Measurements from ENCODE around the gene STPG1.

Gene STPG1

GRCh38 chr1:24438423-24438901, 24.9 kb upstream of the STPG1 start:
- no peak overlapping the region for H3K4ac ChIP-seq (ENCODE audit: low read depth, low read length)
- no peaks in the 10 kb centered on the region for H3K9me3 ChIP-seq (ENCODE audit: insufficient read depth, low read depth, low read length)
- H4K12ac ChIP-seq (ENCODE audit: low read depth, low read length), result no peak overlapping the region
- no peak overlapping the region for H2BK5ac ChIP-seq (ENCODE audit: low read depth, low read length, poor library complexity)
- H3K9ac ChIP-seq (ENCODE audit: low read length), result no peak overlapping the region
- DNase-seq, result no peak
- no peak overlapping the region for H3K18ac ChIP-seq (ENCODE audit: low read length)
- H2AFZ ChIP-seq (ENCODE audit: insufficient read depth, low read length, poor library complexity), result no peak overlapping the region
- no peak overlapping the region for H3K4me3 ChIP-seq (ENCODE audit: low read depth, low read length)
- H3K79me2 ChIP-seq (ENCODE audit: control insufficient read depth, insufficient read depth, low read length, poor library complexity), result no peaks in the 10 kb centered on the region
- no peak overlapping the region for H3K14ac ChIP-seq (ENCODE audit: low read length)
- peaks cover 3 to 7% of the 10 kb centered on the region in 2 experiments for H3K4me1 ChIP-seq (ENCODE audit: control insufficient read depth in 1 of 2, insufficient read depth in 2 of 2, low read length in 2 of 2)
- H4K91ac ChIP-seq (ENCODE audit: low read depth, low read length), result no peak overlapping the region
- no peak overlapping the region for H3K27ac ChIP-seq (ENCODE audit: low read depth, low read length)
- WGBS (ENCODE audit: extremely low coverage, insufficient coverage, insufficient read length), result no CpG with 5 or more reads among the region's 9 CpGs
- no peaks in the 10 kb centered on the region for H3K79me1 ChIP-seq (ENCODE audit: low read length)
- H2BK12ac ChIP-seq (ENCODE audit: low read length), result no peak overlapping the region
- H2BK120ac ChIP-seq (ENCODE audit: insufficient read depth, low read length, poor library complexity), result no peak overlapping the region
- H3K27me3 ChIP-seq (ENCODE audit: insufficient read depth, low read length), result no peaks in the 10 kb centered on the region
- H3K4me2 ChIP-seq (ENCODE audit: low read length), result no peak overlapping the region
- H3K23ac ChIP-seq (ENCODE audit: low read length), result no peak overlapping the region
- no peak overlapping the region for H4K8ac ChIP-seq (ENCODE audit: low read depth, low read length)
- no peak overlapping the region for H2AK5ac ChIP-seq (ENCODE audit: low read length)
- H3K36me3 ChIP-seq (ENCODE audit: control insufficient read depth in 1 of 2, insufficient read depth in 2 of 2, low read length in 2 of 2), result no peaks in the 10 kb centered on the region

- Histone ChIP-seq H3K4ac (ENCODE audit: low read depth, low read length) (no peak overlapping the region), H3K14ac (ENCODE audit: low read length) (no peak overlapping the region), H3K4me3 (ENCODE audit: low read depth, low read length) (no peak overlapping the region), H3K79me2 (ENCODE audit: control insufficient read depth, insufficient read depth, low read length, poor library complexity) (no peaks in the 10 kb centered on the region), H3K9ac (ENCODE audit: low read length) (no peak overlapping the region), H3K27me3 (ENCODE audit: insufficient read depth, low read length) (no peaks in the 10 kb centered on the region), H2BK5ac (ENCODE audit: low read depth, low read length, poor library complexity) (no peak overlapping the region), H4K91ac (ENCODE audit: low read depth, low read length) (no peak overlapping the region), H2BK12ac (ENCODE audit: low read length) (no peak overlapping the region), H4K8ac (ENCODE audit: low read depth, low read length) (no peak overlapping the region), H3K23ac (ENCODE audit: low read length) (no peak overlapping the region), H3K18ac (ENCODE audit: low read length) (no peak overlapping the region), H3K27ac (ENCODE audit: low read depth, low read length) (no peak overlapping the region), H3K36me3 (ENCODE audit: control insufficient read depth in 1 of 2, insufficient read depth in 2 of 2, low read length in 2 of 2) (no peaks in the 10 kb centered on the region), H3K4me1 (ENCODE audit: control insufficient read depth in 1 of 2, insufficient read depth in 2 of 2, low read length in 2 of 2) (peaks cover 3 to 7% of the 10 kb centered on the region in 2 experiments), H3K9me3 (ENCODE audit: insufficient read depth, low read depth, low read length) (no peaks in the 10 kb centered on the region), H2AFZ (ENCODE audit: insufficient read depth, low read length, poor library complexity) (no peak overlapping the region), H3K4me2 (ENCODE audit: low read length) (no peak overlapping the region), H3K79me1 (ENCODE audit: low read length) (no peaks in the 10 kb centered on the region), H2AK5ac (ENCODE audit: low read length) (no peak overlapping the region), H4K12ac (ENCODE audit: low read depth, low read length) (no peak overlapping the region), H2BK120ac (ENCODE audit: insufficient read depth, low read length, poor library complexity) (no peak overlapping the region)
- WGBS (ENCODE audit: extremely low coverage, insufficient coverage, insufficient read length), result no CpG with 5 or more reads among the region's 9 CpGs
- no peak for DNase-seq
Observed at GRCh38 chr1:24437631-24438396, 24.2 kb upstream of the STPG1 start.

- H3K9ac ChIP-seq (ENCODE audit: low read length), result no peak overlapping the region
- no peaks in the 10 kb centered on the region for H3K9me3 ChIP-seq (ENCODE audit: insufficient read depth, low read depth, low read length)
- peaks cover 3 to 7% of the 10 kb centered on the region in 2 experiments for H3K4me1 ChIP-seq (ENCODE audit: control insufficient read depth in 1 of 2, insufficient read depth in 2 of 2, low read length in 2 of 2)
- no peak overlapping the region for H2AFZ ChIP-seq (ENCODE audit: insufficient read depth, low read length, poor library complexity)
- H3K79me2 ChIP-seq (ENCODE audit: control insufficient read depth, insufficient read depth, low read length, poor library complexity), result no peaks in the 10 kb centered on the region
- H2AK5ac ChIP-seq (ENCODE audit: low read length), result no peak overlapping the region
- no peak overlapping the region for H4K12ac ChIP-seq (ENCODE audit: low read depth, low read length)
- H3K23ac ChIP-seq (ENCODE audit: low read length), result no peak overlapping the region
- no CpG with 5 or more reads among the region's 8 CpGs for WGBS (ENCODE audit: extremely low coverage, insufficient coverage, insufficient read length)
- no peak overlapping the region for H3K4me2 ChIP-seq (ENCODE audit: low read length)
- no peaks in the 10 kb centered on the region for H3K36me3 ChIP-seq (ENCODE audit: control insufficient read depth in 1 of 2, insufficient read depth in 2 of 2, low read length in 2 of 2)
- DNase-seq, result no peak
- H3K14ac ChIP-seq (ENCODE audit: low read length), result no peak overlapping the region
- no peaks in the 10 kb centered on the region for H3K27me3 ChIP-seq (ENCODE audit: insufficient read depth, low read length)
- no peak overlapping the region for H3K18ac ChIP-seq (ENCODE audit: low read length)
- no peak overlapping the region for H4K91ac ChIP-seq (ENCODE audit: low read depth, low read length)
- no peak overlapping the region for H2BK12ac ChIP-seq (ENCODE audit: low read length)
- no peak overlapping the region for H3K4me3 ChIP-seq (ENCODE audit: low read depth, low read length)
- H3K4ac ChIP-seq (ENCODE audit: low read depth, low read length), result no peak overlapping the region
- H3K27ac ChIP-seq (ENCODE audit: low read depth, low read length), result no peak overlapping the region
- no peak overlapping the region for H2BK5ac ChIP-seq (ENCODE audit: low read depth, low read length, poor library complexity)
- H3K79me1 ChIP-seq (ENCODE audit: low read length), result no peaks in the 10 kb centered on the region
- no peak overlapping the region for H4K8ac ChIP-seq (ENCODE audit: low read depth, low read length)
- H2BK120ac ChIP-seq (ENCODE audit: insufficient read depth, low read length, poor library complexity), result no peak overlapping the region
Observed at GRCh38 chr1:24435782-24436365, 22.3 kb upstream of the STPG1 start.

- Histone ChIP-seq H3K27ac (ENCODE audit: low read depth, low read length) (no peak overlapping the region), H3K4ac (ENCODE audit: low read depth, low read length) (no peak overlapping the region), H4K91ac (ENCODE audit: low read depth, low read length) (no peak overlapping the region), H2BK12ac (ENCODE audit: low read length) (no peak overlapping the region), H3K9me3 (ENCODE audit: insufficient read depth, low read depth, low read length) (no peaks in the 10 kb centered on the region), H3K9ac (ENCODE audit: low read length) (no peak overlapping the region), H3K27me3 (ENCODE audit: insufficient read depth, low read length) (no peaks in the 10 kb centered on the region), H3K23ac (ENCODE audit: low read length) (no peak overlapping the region), H3K4me3 (ENCODE audit: low read depth, low read length) (no peak overlapping the region), H3K18ac (ENCODE audit: low read length) (no peak overlapping the region), H3K4me1 (ENCODE audit: control insufficient read depth in 1 of 2, insufficient read depth in 2 of 2, low read length in 2 of 2) (no peaks in the 10 kb centered on the region), H2AFZ (ENCODE audit: insufficient read depth, low read length, poor library complexity) (no peak overlapping the region), H3K4me2 (ENCODE audit: low read length) (no peak overlapping the region), H3K79me2 (ENCODE audit: control insufficient read depth, insufficient read depth, low read length, poor library complexity) (no peaks in the 10 kb centered on the region), H3K79me1 (ENCODE audit: low read length) (no peaks in the 10 kb centered on the region), H2BK5ac (ENCODE audit: low read depth, low read length, poor library complexity) (no peak overlapping the region), H2BK120ac (ENCODE audit: insufficient read depth, low read length, poor library complexity) (no peak overlapping the region), H3K36me3 (ENCODE audit: control insufficient read depth in 1 of 2, insufficient read depth in 2 of 2, low read length in 2 of 2) (peaks cover 0 to 3% of the 10 kb centered on the region in 2 experiments), H2AK5ac (ENCODE audit: low read length) (no peak overlapping the region), H4K8ac (ENCODE audit: low read depth, low read length) (no peak overlapping the region), H3K14ac (ENCODE audit: low read length) (no peak overlapping the region), H4K12ac (ENCODE audit: low read depth, low read length) (no peak overlapping the region)
- no peak for DNase-seq
- WGBS (ENCODE audit: extremely low coverage, insufficient coverage, insufficient read length), result no CpG with 5 or more reads among the region's 1 CpG
Observed at GRCh38 chr1:24427545-24427862, 13.9 kb upstream of the STPG1 start.
